ACC112 (cell line): ENCODE measurements around the gene SH3RF1.
A peak's percentile ranks its signal among the peaks of the same experiment; 100 is the strongest.

Source experiments
- H2AFZ ChIP-seq: fragments of 200-600 bp; sonication (generic); one replicate; pipeline ENCODE4 v1.6.0; 2017; ENCODE audit warnings: antibody characterized with exemption, low read length; ENCODE audit not compliant: unreplicated experiment
- H3K27ac ChIP-seq: fragments of 200-600 bp; sonication (generic); 2 replicates; pipeline ENCODE4 v1.5.1; 2014; ENCODE audit warnings: low read depth, mild to moderate bottlenecking, antibody characterized with exemption, low read length, moderate library complexity
- H3K27me3 ChIP-seq: fragments of 200-600 bp; sonication (generic); 2 replicates; pipeline ENCODE4 v1.6.1; 2014; ENCODE audit warnings: mild to moderate bottlenecking, antibody characterized with exemption, low read length, moderate library complexity, mixed read lengths; ENCODE audit not compliant: insufficient read depth
- H3K36me3 ChIP-seq: fragments of 200-600 bp; sonication (generic); 2 replicates; pipeline ENCODE4 v1.6.1; 2016; ENCODE audit warnings: mild to moderate bottlenecking, antibody characterized with exemption, low read length, moderate library complexity, mixed read lengths; ENCODE audit not compliant: insufficient read depth
- H3K4me1 ChIP-seq: fragments of 200-600 bp; sonication (generic); one replicate; pipeline ENCODE4 v1.6.1; 2016; ENCODE audit warnings: low read length, mixed read lengths; ENCODE audit not compliant: insufficient read depth, unreplicated experiment, control insufficient read depth
- H3K4me3 ChIP-seq: fragments of 200-600 bp; sonication (generic); 2 replicates; pipeline ENCODE4 v1.5.1; 2014; ENCODE audit warnings: mild to moderate bottlenecking, low read depth, low read length
- H3K79me2 ChIP-seq: fragments of 200-600 bp; sonication (generic); one replicate; pipeline ENCODE4 v1.6.0; 2016; ENCODE audit warnings: low read length; ENCODE audit not compliant: control insufficient read depth, unreplicated experiment, insufficient read depth

Gene SH3RF1

DNA sequence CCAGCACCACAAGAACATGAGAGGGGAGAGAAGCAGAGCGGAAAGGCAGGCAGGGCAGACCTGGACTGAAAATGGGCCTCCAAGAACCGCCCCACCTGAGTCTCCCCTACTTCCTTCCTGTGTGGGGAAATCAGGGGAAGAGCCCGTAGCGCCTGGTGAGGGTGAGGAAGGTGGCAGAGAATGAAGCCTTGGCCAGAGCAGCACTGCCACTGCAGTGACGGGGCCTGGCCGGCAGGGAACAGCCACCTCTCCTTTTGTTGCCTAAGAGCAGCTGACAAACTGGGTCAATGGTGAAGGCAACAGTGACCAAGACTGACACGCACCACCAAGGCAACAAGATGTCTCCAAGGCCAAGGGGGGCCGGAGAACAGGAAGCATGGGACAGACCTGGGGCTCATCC is 202.3 kb downstream of the SH3RF1 start:
- H3K27me3 ChIP-seq: no peaks in the 10 kb centered on the region
- no peak overlapping the region for H3K4me3 ChIP-seq
- H3K79me2 ChIP-seq: no peaks in the 10 kb centered on the region
- no peaks in the 10 kb centered on the region for H3K36me3 ChIP-seq
- no peak overlapping the region for H3K27ac ChIP-seq
- peaks cover 18% of the 10 kb centered on the region for H3K4me1 ChIP-seq
- no peak overlapping the region for H2AFZ ChIP-seq

DNA sequence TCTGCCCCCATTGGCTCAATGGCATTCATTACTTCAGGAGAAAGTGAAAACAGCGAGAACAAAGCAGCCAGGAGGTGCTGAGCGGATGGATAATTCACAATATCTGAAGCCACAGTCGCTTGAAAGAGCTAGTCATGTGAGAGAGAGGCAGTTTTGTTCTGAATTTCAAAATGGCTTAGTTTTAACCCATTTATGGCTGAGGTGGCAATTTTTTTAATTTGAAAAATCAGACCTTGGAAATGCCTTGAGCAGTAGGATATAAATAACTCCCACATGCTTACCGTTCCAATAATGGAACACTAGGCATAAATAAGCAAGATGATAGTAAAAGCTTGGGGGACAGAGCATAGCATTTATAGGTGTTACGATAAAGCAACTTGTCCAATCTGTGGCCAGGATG is 203.8 kb downstream of the SH3RF1 start:
- H3K36me3 ChIP-seq: no peaks in the 10 kb centered on the region
- no peak overlapping the region for H3K4me3 ChIP-seq
- no peaks in the 10 kb centered on the region for H3K27me3 ChIP-seq
- H3K79me2 ChIP-seq: no peaks in the 10 kb centered on the region
- no peak overlapping the region for H2AFZ ChIP-seq
- H3K4me1 ChIP-seq: peaks cover 30% of the 10 kb centered on the region
- no peak overlapping the region for H3K27ac ChIP-seq

DNA sequence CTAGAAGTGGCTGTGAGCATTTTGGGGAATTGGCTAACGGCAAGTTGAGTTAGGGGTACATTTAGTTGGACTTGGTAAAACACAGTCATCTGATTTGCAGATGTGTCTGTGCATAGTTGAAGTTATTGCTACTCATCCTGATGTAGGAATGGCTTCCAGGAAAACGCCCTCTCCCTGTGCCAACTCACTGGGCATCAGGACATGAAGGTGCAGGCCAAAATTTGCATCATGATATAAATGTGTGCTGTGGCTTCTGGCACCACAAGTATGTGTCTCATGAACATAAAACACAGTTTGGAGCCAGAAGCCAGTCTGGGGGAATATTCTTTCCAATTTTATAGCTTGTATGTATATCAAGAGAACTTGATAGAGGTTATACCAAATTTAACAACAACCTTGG is 206.5 kb downstream of the SH3RF1 start:
- H3K4me1 ChIP-seq: peaks cover 25% of the 10 kb centered on the region
- H3K79me2 ChIP-seq: no peaks in the 10 kb centered on the region
- no peaks in the 10 kb centered on the region for H3K36me3 ChIP-seq
- H3K27me3 ChIP-seq: no peaks in the 10 kb centered on the region
- H3K4me3 ChIP-seq: no peak overlapping the region
- H3K27ac ChIP-seq: no peak overlapping the region
- no peak overlapping the region for H2AFZ ChIP-seq

DNA sequence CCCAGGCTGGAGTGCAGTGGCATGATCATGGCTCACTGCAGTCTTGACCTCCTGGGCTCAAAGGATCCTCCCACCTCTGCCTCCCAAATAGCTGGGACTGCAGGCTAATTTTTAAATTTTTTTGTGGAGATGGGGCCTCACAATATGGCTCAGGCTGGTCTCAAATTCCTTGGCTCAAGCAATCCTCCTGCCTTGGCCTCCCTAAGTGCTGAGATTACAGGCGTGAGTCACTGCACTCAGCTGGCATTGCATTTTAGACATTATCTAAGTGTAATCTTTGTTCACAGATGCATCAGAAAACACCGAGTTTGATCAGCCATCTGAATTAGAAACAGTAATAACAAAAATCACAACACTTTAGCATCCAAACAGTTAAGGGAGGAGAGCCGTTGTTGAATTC is 207.3 kb downstream of the SH3RF1 start:
- peaks cover 26% of the 10 kb centered on the region for H3K4me1 ChIP-seq
- no peak overlapping the region for H3K4me3 ChIP-seq
- H3K27me3 ChIP-seq: no peaks in the 10 kb centered on the region
- no peaks in the 10 kb centered on the region for H3K79me2 ChIP-seq
- H3K27ac ChIP-seq: no peak overlapping the region
- no peak overlapping the region for H2AFZ ChIP-seq
- H3K36me3 ChIP-seq: no peaks in the 10 kb centered on the region

DNA sequence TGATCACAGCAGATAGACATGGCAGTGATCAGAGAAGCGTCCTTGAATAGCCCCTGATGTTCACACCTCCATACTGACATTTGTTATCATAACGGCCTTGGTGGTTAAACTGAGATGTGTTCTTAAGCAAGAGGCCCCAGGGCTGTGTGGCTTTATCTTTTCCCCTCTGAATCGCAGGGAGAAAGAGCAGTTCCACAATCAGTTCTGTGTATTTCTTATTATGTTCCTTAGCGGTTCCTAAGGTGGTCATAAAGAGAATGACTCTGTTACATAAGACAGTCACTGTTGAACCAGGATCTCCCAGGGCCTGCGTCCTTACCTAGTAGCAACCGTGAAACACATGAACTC is 207.9 kb downstream of the SH3RF1 start:
- H3K4me3 ChIP-seq: no peak overlapping the region
- no peaks in the 10 kb centered on the region for H3K79me2 ChIP-seq
- no peaks in the 10 kb centered on the region for H3K36me3 ChIP-seq
- H3K4me1 ChIP-seq: peaks cover 26% of the 10 kb centered on the region
- no peak overlapping the region for H3K27ac ChIP-seq
- H2AFZ ChIP-seq: peak overlapping the region; percentile 68
- no peaks in the 10 kb centered on the region for H3K27me3 ChIP-seq

DNA sequence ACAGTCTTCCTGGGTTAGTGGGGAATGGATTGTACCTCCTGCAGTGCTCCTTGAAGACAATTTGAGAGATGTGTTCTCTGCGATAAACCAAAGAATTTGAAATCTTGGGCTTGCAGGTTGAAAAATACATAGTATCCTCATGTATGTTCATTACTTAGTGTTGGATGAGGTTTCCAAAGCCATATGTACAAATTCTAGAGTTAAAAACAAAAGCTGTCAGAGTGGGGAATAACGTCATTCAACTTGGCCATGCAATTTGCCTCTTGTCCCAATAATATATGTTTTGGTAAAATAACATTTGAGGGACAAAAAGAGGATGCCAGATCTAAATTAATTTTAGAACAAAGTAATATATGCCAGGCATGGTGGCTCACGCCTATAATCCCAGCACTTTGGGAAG is 209.4 kb downstream of the SH3RF1 start:
- H3K4me3 ChIP-seq: no peak overlapping the region
- no peak overlapping the region for H2AFZ ChIP-seq
- H3K36me3 ChIP-seq: no peaks in the 10 kb centered on the region
- no peaks in the 10 kb centered on the region for H3K27me3 ChIP-seq
- peaks cover 26% of the 10 kb centered on the region for H3K4me1 ChIP-seq
- H3K79me2 ChIP-seq: no peaks in the 10 kb centered on the region
- no peak overlapping the region for H3K27ac ChIP-seq

DNA sequence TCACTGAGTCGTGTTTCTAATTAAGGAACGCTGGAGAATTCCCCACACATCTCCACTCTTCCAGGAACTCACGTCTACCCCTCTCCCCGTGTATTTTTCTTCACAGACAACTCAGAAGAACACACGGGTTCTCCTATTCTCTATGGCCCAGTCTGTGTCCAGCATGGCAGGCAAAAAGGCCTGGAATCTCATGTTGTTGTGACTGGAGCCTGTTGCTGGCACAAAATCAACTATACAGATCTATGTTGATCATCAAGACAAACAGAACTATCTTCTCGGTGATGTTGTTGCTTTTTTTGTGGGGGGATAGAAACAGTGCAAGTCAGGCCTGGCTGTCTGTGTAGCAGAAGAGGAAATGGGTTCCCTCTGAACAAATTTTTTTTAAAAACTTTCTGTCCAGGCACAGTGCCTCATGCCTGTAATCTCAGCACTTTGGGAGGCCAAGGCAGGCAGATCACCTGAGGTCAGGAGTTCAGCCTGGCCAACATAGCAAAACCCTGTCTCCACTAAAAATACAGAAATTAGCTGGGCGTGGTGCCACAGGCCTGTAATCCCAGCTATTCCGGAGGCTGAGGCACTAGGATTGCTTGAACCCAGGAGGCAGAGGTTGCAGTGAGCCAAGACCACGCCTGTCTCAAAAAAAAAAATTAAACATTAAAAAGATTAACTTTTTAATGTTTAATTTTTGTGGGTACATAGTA is 210.2 kb downstream of the SH3RF1 start:
- Histone ChIP-seq H3K4me3 (no peak overlapping the region), H3K36me3 (no peaks in the 10 kb centered on the region), H3K4me1 (peaks cover 26% of the 10 kb centered on the region), H3K27me3 (no peaks in the 10 kb centered on the region), H2AFZ (peak overlapping the region; percentile 43), H3K79me2 (no peaks in the 10 kb centered on the region), H3K27ac (peak overlapping the region; percentile 1; the same call in 1 of the 2 replicates)

DNA sequence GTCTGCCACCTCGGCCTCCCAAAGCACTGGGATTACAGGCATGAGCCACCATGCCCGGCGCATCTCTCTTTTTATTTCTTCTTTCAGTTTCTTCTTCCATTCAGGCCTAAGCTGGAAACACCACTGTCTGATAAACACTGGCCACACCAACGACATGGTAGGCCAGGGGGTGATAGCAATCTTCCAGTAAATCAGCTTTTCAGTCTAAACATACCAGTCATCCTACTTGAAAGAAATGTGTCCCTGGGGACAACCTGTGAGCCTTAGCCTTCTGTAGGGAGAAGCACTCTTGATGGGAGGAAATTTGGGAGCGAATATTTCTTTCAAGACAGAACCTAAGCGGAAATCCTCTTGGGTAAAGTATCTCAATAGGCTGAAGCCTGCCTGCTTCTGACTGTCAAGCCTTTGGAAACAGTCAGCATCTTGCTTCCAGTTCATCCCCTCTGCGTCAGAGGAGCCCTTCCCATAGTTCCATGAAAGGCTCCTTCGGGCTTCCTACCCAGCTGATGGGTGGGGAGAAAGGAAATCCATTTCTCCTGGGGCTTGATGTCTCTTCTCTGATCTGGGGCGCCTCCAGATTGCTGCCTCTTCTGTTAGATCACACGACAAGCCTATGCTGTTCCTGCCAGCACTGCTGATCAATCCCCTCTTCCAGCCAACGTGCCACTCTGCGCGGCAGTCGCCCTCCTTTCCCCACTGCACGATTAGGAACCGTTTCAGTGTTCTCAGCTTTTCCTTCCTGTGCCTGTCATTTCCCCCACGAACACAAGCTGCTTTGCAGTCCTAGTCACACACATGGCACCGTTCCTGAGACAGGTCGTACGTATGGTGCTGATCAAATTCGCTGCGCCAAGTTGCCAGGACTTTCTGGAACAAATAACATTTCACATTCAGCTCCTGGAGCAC is 211.2 kb downstream of the SH3RF1 start:
- H3K27ac ChIP-seq: peak overlapping the region; percentile 15; the same call in 1 of the 2 replicates
- no peaks in the 10 kb centered on the region for H3K27me3 ChIP-seq
- H2AFZ ChIP-seq: peak overlapping the region; percentile 43
- no peak overlapping the region for H3K4me3 ChIP-seq
- H3K79me2 ChIP-seq: no peaks in the 10 kb centered on the region
- H3K36me3 ChIP-seq: no peaks in the 10 kb centered on the region
- peaks cover 26% of the 10 kb centered on the region for H3K4me1 ChIP-seq

DNA sequence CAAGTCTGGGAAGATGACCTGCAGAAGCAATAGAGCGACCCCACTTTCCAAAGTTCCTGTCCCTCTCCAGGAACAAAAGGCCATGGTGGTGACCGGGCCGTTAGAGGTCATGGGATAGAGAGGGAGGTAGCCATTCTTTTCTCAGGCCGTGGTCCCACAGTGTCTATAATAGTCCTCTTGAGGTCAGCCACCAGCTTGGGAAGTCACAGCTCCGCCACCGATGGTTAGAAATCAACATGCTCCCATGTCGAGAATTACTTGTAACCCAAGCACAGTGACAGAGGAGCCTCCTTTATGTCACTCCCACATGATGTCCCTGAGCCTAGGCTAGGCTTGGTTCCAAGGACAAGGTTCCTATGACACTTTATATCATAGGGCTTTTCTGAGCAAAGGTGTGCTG is 212.4 kb downstream of the SH3RF1 start:
- Histone ChIP-seq H3K4me1 (peaks cover 26% of the 10 kb centered on the region), H2AFZ (no peak overlapping the region), H3K79me2 (no peaks in the 10 kb centered on the region), H3K27me3 (no peaks in the 10 kb centered on the region), H3K4me3 (no peak overlapping the region), H3K27ac (no peak overlapping the region), H3K36me3 (no peaks in the 10 kb centered on the region)

DNA sequence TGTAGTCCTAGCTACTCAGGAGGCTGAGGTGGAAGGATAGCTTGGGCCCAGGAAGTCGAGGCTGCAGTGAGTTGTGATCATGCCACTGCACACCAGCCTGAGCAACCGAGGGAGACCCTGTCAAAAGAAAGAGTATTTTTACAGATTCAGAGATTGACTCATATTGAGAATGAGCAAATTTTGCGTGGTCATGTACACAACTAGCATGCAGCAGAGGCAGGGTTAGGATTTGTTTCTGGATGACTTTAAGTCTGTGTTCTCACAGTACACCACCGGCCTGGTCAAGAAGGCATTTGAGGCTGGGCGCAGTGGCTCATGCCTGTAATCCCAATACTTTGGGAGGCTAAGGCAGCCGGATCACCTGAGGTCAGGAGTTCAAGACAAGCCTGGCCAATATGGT is 215.9 kb downstream of the SH3RF1 start:
- Histone ChIP-seq H3K4me1 (peaks cover 7% of the 10 kb centered on the region), H3K4me3 (no peak overlapping the region), H3K36me3 (no peaks in the 10 kb centered on the region), H3K79me2 (no peaks in the 10 kb centered on the region), H3K27me3 (no peaks in the 10 kb centered on the region), H2AFZ (no peak overlapping the region), H3K27ac (no peak overlapping the region)

DNA sequence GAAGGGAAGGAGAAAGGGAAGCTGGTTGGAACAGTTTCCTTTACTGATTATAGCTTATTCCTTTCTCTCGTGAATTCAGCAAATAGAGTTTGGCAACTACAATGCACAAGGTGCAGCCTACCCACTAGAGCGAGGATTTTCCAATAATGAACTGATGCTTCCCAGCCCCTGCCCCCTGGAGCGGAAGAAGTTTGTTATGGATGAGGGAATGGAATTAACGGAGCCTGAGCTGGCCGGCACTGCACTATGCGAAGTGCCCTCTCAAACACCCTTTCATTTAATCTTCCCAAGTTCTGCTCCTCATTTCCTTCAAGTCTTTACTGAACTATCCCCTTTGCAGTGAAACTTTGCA is 218.2 kb downstream of the SH3RF1 start:
- Histone ChIP-seq H2AFZ (no peak overlapping the region), H3K4me3 (no peak overlapping the region), H3K4me1 (no peaks in the 10 kb centered on the region), H3K79me2 (no peaks in the 10 kb centered on the region), H3K27ac (no peak overlapping the region), H3K36me3 (no peaks in the 10 kb centered on the region), H3K27me3 (no peaks in the 10 kb centered on the region)
